Measurements from ENCODE around the gene ESRRB. TPM values are rescaled to one million over a fixed set of nuclear protein-coding genes. Genes with fewer than 3 reads are reported as not detected.

Gene ESRRB
- total RNA-seq (2014; rRNA removed; shearing (Covaris generic)) = not detected in 2 replicates

DNA sequence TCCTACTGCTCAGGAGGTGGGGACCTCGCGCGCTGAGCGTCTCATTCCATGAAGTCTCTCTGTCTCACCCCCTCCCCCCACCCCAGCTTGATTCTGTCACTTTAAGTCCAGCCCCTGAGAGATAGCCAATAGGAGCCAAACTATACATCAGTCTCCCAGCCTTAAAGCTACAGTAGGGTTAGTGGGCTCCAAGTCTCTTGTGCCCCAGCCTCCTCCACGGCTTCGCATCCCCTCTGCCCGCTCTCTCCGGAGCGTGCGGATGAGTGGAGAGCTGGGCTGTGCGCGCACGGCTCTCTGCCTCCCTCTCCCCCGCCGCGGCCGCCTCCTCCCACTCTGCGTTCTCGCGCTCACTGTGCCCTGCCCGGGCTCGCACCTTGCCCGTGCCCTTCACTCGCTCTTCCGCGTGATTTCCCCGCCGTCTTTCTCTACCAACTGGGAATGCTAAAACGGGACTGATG, at the start of gene ESRRB:
TSS of gene ESRRB (plus strand) at position 191 of the 458 bp plus-strand sequence. CDS start at position 456, 265 bp downstream.
- no peak for DNase-seq (ENCODE audit: low spot score)

DNA sequence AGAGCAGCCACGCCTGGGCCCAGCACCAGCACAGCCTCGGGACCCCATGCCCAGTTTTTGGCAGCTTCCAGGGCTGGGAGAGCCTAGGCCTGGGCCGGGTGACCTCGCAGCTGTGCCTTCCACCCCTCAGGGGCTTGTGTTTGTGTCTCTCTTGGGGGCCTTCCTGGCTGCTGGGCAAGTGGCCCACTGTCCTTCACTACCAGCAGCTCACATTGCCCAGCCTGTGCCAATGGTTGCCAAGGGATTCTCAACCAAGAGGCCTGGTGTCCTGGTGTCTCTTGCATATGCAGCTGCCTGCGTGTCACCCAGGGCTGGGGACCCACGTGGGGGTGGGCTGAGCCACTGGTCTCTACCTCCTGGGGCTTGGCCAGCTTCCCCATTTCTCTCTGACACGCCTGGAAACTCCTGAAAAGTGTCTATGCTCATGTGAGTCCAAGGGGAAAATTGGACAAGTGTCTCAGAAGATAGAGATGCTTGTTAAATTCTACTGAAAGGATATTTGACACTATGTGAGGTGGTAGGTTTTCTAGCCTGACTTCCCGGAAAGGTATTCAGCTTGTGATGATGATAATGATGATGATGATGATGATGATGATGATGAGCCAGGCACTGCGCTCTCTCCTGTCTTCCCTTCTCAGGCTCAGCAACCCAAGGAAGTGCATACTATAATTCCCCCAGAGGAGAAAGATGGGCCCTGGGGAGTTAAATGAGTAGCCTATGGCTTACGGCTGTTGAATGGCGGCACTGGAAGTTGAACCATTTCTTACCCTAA, 48.8 kb upstream of the ESRRB start:
- no peak for DNase-seq (ENCODE audit: low spot score)

DNA sequence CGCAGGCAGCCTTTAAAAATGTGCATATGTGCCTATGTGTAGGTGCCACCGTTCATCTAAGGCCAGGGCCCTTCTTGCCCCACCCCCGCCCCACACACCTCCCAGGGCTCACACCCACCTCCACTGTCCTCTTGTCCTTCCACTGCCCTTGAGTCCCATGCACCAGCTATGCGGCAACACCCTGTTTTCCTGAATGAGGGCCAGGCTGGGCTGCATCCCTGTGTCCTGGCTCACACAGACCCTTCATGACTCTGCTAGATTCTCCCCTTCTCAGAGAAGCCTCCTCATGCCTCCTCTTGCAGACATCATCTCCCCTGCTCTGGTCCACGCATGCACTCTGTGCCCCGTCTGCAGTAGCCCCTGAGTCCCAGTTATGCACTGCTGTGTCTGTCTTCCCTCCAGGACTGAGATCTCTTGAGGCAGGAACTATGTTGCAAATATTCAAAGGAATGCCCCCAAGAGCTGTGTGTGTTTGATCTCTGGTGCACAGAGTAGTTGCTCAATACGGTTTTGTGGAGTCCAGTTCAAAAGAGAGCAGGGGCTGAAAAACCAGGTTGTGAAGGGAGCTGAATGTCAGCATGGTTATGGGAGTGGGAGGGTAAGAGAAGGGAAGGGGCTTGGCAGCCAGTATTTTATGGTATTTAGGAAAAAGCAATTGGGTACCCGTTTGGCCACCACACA, 47.3 kb upstream of the ESRRB start:
- DNase-seq (ENCODE audit: low spot score) = no peak

DNA sequence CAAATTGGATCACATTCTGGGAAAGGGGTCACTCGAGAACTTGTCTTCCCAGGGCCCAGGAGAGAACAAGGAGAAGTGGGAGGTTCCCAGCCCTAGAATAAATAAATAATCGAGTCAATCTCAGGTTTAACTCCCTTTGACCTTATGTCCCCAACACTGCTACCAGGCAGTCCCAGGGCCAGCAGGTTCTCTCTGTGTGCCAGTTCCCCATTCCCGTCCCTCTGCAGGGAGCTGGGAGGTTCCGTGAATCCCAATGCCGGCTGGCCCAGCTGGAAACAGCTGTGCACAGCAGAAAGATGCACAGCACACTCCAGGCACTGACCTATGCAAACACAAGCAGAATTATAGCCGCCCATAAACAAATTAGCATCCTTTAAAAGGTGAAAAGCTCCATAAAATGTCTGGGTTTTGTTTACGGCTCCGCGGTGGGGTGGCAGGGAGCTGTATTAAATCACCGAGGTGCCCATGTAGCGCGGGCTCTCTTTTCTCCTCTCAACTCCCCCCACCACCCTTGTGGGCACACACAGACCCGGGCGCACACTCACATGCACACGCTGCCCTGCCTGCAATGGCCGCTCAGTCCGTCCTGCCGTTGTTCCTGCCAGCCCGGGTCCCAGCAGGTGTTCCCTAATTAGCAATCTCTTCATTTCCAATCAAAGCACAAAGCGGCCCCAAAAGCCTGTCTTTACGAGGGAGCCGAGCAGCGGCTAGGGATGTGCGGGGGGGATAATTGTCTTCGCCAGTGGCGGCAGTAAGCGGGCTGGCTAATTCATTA, 46.6 kb upstream of the ESRRB start:
- no peak for DNase-seq (ENCODE audit: low spot score)

DNA sequence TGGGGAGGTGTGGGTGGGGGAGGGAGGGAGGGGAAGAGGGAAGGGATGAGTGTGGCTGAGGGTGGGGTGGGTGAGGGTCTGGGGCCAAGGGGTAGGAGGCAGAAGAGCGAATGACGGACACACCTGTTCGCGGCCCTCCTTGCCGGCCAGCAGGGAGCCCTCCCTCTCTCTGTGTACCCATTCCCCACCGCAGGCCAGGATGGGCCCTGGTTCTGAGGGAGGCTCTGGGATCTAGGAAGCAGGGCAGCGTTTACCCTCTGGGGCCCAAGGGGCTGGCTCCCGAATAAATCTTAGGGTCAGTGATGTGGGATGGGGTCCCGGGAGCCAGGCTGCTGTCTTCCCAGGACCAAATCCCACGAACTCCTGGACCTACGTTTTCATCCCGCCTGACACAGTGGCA, 46.0 kb upstream of the ESRRB start:
- DNase-seq (ENCODE audit: low spot score) = no peak

DNA sequence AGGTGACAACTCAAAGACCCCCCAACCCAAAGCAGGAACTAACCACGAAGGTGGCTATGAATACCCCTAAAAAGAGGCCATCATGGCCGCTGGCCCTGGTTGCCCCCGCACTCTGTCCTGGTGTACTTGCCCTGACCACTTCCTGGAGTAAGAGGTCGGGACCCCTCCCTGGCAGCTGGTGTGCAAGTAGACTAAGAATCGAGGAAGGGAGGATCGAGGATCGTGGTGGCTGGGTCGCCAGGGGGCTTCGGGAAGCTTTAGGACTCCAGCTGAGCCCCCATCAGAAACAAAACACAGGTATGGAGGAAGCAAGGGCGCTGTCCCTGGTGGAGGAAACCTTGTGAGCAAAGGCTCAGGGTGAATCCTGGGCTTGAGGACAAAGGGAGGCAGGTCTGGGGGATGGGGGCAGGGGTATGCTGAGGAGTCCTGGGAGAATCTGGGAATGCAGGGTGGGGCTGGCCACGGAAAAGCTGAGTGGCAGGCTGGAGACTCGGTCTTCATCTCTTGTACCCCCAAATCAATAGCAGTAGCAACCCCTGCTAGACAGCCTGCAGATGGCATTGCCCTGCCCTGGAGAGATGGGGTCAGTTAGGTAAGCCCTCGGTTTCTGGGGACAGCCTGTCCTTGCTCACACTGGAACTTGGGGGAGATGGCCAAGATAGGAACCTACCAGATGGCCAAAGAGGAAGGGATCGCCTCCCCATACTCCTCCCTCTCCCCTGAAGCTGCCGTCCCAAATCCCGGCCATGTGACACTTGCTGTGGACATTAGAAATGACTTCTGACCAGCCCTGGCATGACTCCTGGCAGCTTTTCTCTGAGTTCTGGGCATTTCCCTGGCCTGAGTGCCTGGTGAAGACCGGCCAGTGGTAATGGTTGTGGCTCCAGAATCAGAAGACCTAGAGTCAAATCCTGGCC, 45.3 kb upstream of the ESRRB start:
- no peak for DNase-seq (ENCODE audit: low spot score)

DNA sequence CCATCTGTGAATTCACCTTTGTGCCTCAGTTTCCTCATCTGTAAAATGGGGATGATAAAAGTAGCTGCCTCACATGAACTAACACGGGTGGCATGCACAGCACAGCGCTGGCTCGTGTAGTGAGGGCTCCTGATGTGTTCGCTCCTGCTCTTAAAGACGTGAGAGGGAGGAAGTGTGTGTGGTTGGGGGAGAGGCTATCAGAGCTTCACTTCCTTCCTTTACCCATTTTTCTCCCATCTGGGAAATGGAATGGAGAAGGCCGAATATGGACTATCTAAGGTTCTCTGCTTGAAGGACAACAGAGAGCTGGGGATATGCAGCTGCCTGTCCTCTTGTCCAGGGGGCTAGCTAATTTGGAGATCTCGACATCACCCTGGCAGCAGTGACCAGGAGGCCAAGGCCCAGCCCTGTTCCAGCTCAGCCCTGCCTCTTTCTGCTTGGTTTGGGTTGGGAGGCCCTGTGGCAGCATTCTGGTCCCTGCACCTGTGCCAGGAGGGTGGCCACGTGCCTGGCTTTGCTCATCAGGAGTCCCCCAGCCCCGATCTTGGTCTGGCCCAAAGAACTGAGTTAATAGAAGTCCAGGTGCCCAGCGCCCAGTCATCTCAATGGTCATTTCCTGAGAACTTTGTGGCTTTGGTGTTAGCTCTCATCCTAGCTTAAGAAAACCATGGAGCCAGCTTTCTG, 44.5 kb upstream of the ESRRB start:
- DNase-seq (ENCODE audit: low spot score) = no peak

DNA sequence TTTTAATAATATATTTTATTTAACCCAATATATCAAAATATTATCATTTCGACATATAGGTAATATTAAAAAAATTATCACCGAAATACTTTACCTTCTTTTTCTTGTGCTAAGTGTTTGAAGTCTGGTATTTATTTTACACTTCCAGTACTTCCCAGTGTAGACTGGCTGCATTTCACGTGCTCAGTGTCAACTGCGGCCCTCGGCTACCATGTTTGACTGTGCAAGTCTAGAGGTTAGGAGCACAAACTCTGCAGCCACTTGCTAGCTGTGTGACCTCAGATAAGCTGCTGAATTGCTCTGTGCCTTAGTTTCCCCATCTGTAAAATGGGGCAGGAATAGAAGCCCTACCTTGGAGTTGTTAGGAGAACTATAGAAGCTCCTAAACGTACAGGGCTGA, 42.3 kb upstream of the ESRRB start:
- no peak for DNase-seq (ENCODE audit: low spot score)

DNA sequence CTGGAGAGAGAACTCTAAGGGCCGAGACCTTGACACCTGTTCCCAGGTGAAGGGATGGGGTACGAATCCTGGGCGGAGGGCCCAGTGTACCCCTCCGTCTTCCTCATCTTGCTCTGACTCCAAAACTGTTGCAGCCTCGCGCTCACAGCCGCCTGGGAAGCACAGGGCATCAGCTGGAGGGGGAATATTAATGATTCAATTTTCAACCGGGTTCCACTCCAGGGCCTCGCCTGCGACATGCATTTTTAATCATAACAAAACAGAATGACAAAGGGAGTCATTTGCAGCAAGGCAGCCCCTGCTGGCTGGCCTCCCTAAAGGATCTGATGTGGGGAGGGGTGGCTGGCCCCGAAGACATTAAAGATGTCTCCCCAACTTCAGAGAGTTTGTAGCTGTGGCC, 41.6 kb upstream of the ESRRB start:
- DNase-seq (ENCODE audit: low spot score) = no peak

DNA sequence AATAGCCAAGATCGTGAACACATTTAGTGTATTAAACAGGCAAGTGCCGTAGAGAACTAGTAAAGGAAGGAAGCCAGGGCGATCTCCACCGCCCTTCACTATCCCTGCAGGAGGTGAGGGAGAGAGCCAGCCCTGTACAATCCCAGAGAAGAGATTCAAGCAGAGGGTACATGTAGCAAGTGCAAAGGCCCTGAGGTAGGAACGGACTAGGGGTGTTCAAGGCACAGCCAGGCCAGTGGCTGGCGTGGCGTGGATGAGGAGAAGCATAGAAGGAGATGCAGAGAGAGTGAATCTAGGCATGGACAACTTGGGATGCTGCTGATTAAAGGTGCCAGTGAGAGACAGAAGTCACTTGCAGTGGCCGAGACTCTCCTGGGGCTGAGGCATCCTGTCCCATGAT, 39.1 kb upstream of the ESRRB start:
- DNase-seq (ENCODE audit: low spot score) = no peak

DNA sequence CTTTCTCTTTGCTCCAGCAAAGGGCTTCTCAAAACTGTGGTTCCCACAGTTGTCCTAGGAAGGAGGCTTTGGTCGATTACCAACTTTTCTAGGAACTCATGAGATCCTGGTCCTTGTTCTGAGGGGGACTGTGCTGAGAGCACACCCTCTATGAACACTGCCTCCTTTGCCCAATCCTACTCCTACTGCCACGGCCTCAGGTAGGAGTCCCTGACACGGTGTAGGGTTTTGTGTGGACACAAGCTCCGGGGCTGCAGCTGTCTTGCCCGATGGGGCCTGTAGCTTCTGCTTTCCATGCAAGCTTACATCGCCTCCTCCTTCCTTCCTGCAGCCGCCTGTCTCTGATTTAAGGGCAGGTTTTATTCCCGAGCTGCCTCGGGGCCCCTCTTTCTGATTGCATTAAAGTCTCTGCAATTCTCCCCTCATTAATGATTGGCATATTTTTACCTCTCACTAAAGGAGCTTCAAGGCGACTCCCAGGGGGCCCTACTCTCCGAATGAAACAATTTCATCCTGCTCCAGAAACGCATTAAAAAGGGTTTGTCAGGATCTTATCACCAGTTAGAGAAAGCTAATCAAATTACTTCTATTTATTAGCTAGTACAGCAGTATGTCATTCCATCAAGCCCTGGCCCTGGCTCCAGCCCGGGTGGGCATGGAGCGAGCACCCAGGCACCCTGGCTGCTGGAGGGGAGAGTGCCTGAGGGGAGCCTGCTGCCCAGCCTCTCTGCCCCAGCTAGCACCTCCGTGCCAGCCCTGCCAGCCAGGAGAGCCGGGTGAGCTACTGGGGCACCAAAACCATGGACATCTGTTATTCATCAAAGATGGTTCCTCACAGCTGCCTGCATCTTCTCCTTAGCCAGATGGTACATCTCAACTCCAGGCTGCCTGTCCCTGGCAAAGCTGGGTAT, 38.0 kb upstream of the ESRRB start:
- no peak for DNase-seq (ENCODE audit: low spot score)

DNA sequence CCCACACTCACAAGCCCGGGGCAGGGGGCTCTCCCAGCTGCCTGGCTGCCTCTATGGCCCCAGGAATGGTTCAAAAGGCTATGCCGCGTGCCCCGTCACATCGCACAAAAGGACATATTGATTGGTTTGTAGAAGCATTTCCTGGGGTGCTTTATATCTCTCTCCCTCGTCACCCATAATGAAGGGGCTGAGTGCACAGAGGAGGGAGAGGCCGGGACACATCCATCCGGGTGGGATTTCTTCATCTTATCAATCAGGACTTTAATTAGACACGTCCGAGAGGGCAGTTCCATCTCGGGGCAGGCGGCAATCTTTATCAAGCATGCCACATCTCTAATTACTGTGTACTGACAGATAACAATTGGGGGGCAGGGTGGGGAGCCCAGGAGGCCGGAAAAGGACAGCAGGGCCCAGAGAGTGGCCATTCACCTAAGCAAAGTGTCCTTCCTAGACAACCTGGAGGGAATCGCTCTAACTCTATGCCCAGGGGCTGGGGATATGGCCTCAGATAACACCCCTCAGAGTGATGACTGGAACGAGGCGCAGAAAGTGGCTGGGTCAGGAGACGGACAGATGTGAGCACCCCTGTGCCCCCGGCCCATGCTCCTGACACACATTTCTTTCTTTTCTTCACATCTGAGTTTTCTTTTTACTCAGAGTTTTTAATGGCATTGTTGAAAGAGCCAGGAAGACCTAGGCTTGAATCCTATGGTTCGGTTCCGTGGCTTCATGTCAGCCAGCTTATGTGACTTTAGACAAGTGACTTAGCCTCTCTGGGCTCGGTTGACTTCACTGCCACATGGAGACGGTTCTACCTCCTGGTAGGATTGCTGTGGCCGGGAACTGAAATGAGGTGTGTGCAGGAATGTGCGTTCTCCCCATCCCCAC, 36.0 kb upstream of the ESRRB start:
- no peak for DNase-seq (ENCODE audit: low spot score)

DNA sequence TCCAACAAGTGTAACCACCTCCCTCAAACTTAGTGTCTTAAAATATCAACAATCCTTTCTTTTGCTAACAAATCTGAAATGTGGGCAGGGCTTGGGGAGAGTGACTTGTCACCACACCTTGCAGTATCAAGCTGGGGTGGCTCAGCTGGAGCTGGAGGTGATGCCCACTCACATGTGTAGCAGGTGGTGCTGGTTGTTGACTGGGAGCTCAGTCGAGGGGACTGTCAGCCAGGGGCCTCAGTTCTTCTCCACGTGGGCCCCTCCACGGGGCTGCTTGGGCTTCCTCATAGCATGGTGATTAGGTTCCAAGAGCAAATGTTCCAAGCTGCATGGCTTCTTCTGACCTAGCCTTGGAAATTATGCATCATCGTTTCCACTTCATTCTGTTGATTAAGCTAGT, 32.6 kb upstream of the ESRRB start:
- DNase-seq (ENCODE audit: low spot score) = no peak

DNA sequence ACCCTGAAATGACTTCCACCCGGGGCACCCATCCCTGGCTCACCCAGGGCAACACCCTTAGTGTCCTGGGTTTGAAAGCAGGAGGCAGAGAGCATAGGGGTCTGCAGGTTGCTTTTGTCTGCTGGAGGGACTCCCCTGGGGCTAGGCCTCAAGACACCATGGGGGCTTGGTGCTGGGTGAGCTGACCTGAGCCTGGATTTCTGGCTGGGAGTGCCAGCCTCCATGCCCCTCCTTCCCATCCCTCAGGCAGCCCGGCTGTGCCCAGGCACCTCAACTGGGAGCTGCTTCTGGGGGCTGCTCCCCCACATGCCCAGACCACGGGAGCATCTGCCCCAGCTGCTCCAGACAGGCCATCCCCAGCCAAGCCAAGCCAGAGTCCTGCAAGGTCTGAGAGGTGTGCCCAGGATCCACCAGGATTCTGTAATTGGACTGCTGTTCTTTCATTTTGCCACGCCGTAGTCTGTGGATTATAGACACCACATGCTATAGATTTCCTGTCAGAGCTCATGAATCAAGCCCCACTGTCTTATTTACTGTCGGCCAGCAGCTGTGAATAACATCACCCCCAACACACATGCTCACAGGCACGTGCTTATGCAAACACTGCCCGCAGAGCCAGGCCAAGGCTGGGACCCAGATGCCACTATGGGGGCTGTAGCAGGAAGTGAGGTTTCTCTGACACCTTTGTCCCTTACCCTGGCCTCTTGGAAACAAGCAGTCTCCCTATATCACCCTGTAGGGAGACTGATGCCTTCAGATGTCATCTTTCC, 29.4 kb upstream of the ESRRB start:
- DNase-seq (ENCODE audit: low spot score) = no peak

DNA sequence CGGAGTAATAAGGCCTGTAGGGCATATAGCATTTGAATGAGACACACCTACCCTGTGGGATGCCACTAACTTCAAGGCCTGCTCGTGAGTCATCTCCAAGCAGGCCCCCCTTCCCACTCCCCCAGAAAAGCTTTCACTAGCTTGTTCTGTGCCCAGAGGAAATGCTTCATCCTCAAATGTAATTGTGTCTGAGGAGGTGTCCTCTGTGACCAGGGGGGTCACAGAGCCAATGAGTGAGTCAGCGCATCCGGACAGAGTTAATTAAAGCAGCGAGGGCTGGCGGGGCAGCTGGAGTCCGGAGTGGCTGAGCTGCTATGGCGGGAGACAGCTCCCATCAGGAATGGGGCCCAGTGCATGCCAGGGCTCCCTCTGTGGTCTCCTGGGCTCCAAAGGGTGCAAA, 27.0 kb upstream of the ESRRB start:
- DNase-seq (ENCODE audit: low spot score) = peak; percentile 91

DNA sequence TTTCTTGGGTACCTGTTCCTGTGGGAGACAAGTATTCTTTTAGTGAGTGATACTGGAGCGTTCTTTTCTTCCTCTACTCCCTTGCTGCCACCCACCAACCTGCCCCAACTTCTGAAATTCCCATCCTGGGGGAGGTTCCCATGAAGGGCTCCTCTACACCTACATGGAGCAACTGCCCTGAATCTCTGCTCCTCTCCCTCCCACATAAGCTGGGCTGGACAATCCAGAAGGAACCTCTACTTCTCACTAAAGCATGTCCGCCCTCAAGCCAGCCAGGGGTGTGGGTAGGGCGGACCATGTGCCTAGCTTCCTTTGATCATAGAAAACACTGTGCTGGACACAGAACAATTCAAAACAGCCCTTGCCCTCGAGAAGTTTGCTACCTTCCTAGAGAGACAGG, 25.9 kb upstream of the ESRRB start:
- no peak for DNase-seq (ENCODE audit: low spot score)

DNA sequence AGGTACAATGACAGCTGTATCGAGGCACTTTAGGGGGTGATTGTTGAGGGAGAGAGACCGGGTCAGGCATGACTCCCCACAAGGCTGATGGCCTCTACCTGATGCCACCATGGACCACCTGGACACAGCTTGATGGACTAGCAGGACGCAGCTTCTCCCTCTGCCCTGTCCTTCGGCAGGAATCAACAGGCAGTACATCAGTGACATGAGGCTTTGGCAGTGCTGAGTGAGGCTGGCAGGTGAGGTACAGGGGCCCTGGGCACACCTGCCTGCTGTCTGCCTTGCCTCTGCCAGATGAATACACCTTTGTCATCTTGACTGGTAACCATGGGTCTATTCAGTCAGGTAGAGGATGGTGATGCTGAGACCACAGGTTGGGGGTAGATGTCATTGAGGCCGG, 25.3 kb upstream of the ESRRB start:
- DNase-seq (ENCODE audit: low spot score) = no peak

DNA sequence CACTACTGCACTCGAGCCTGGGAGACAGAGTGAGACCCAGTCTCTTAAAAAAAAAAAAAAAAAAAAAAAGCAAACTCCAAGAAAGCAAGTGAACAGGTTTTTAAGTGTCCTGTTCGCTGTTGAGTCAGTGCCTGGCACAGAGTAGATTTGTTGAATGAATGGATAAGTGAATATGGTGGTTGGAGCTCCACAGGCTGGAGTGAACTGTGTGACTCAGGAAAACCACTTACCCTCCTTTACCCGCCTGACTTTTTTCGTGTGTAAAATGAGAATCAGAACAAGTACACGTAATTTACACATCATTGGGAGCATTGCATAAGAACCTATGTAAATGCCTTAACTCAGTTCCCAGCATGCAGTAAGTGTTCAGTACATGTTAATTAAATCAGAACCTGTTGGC, 24.0 kb upstream of the ESRRB start:
- no peak for DNase-seq (ENCODE audit: low spot score)
